H1 (cell line): ENCODE measurements around the gene FBXL16. TPM values are rescaled to one million over a fixed set of nuclear protein-coding genes. Genes with fewer than 3 reads are reported as not detected.

Source experiments
- CBX8 ChIP-seq: fragments of 300-800, 300-1000 bp; sonication (generic); IDR thresholded peaks from 2 replicates; pipeline ENCODE4 v1.7.1; 2016; ENCODE audit warnings: low read depth, low read length, borderline replicate concordance
- CREB1 ChIP-seq: IDR thresholded peaks from 2 replicates; pipeline ENCODE4 v1.6.1; 2012; ENCODE audit warnings: inconsistent platforms
- FOSL1 ChIP-seq: IDR thresholded peaks from 2 replicates; pipeline ENCODE4 v1.6.1; 2011; ENCODE audit warnings: mild to moderate bottlenecking, low read depth, low read length, moderate library complexity; ENCODE audit not compliant: insufficient read depth
- HDAC6 ChIP-seq: IDR thresholded peaks from one replicate; pipeline ENCODE4 v1.7.1; 2012; ENCODE audit warnings: low read depth, mild to moderate bottlenecking, inconsistent platforms, low read length, moderate library complexity
- POLR2A ChIP-seq, 2 experiments: IDR thresholded peaks; 1 replicate in 1 of 2; 2 replicates in 1 of 2; pipeline ENCODE4 v1.6.1; 2011; ENCODE audit warnings: low read depth in 2 of 2, low read length in 2 of 2, mild to moderate bottlenecking in 2 of 2; ENCODE audit errors: control extremely low read depth in 1 of 2
- SP2 ChIP-seq: IDR thresholded peaks from 2 replicates; pipeline ENCODE4 v1.6.1; 2012; ENCODE audit warnings: mild to moderate bottlenecking, low read length, inconsistent platforms
- TBP ChIP-seq: IDR thresholded peaks from 2 replicates; pipeline ENCODE4 v1.6.1; 2011; ENCODE audit warnings: low read depth, low read length, improper control_type of control experiment
- TEAD4 ChIP-seq: IDR thresholded peaks from 2 replicates; pipeline ENCODE4 v1.6.1; 2012; ENCODE audit warnings: low read depth, low read length, inconsistent platforms, mixed read lengths
- polyA plus RNA-seq, 7 experiments: library from polyadenylated mRNA; depleted of rRNA in 3 of 7; stranded (reverse) in 5 of 7; unstranded in 2 of 7; fragments of >200 nt in 5 of 7; fragments of 200-250 nt in 2 of 7; gene quantifications; 1 replicate in 5 of 7; 2 replicates in 1 of 7; 4 replicates in 1 of 7; pipeline versions ENCODE4 v1.2.1 to v1.2.3, GENCODE V29; 2011 to 2013; ENCODE audit warnings: missing spikeins in 2 of 7, mixed read lengths in 2 of 7
- total RNA-seq: library from RNA; stranded (reverse); fragmentation: NEBNext Ultra II Directional; extraction: Animal tissue kit (Norgen Biotek cat#: 25700); gene quantifications from 2 replicates; pipeline ENCODE4 v1.2.1, GENCODE V29; 2021

FBXL16 gene
- total and polyA plus RNA-seq, 2 of the 8 experiments (the other 6 are each of a cell fraction or from before 2014, with no cell fraction given): 12.5 to 12.8 TPM

GRCh38 chr16:721765-722540 is 16.4 kb upstream of the FBXL16 start (continued):
- TF ChIP-seq HDAC6 (no peak), FOSL1 (no peak), CREB1 (no peak), SP2 (no peak), TEAD4 (no peak), CBX8 (no peak), TBP (no peak), POLR2A (IDR thresholded peaks at IDR 0.05; ENCODE audit: control extremely low read depth in 1 of 2, low read depth in 2 of 2, low read length in 2 of 2) (no peak)
